IPS DF 4.7 (cell line): ENCODE data around the gene GRIN2A.

ENCODE experiments used
- DNase-seq: peaks from one replicate; pipeline ENCODE4 v3.0.0-alpha.2; 2013; ENCODE audit warnings: low spot score; ENCODE audit errors: extremely low read depth

GRIN2A gene

GRCh38 chr16:9969580-9969979 lies 212.6 kb downstream of the GRIN2A start:
- DNase-seq, result no peak

GRCh38 chr16:9966569-9967157 lies 215.6 kb downstream of the GRIN2A start:
- no peak for DNase-seq

- no peak for DNase-seq
Observed at GRCh38 chr16:9965079-9965478, 217.1 kb downstream of the GRIN2A start.

- no peak for DNase-seq
Observed at GRCh38 chr16:9964426-9964825, 217.8 kb downstream of the GRIN2A start.

GRCh38 chr16:9957433-9957832 lies 224.8 kb downstream of the GRIN2A start:
- no peak for DNase-seq

GRCh38 chr16:9957002-9957401 lies 225.2 kb downstream of the GRIN2A start:
- DNase-seq, result no peak

- DNase-seq, result no peak
Observed at GRCh38 chr16:9955677-9956076, 226.6 kb downstream of the GRIN2A start.

- no peak for DNase-seq
Observed at GRCh38 chr16:9953908-9954570, 228.2 kb downstream of the GRIN2A start.

GRCh38 chr16:9950658-9951057 lies 231.6 kb downstream of the GRIN2A start:
- DNase-seq, result no peak

GRCh38 chr16:9949396-9949795 lies 232.8 kb downstream of the GRIN2A start:
- DNase-seq, result no peak

- DNase-seq, result no peak
Observed at GRCh38 chr16:9948933-9949332, 233.3 kb downstream of the GRIN2A start.

- peak; percentile 11 for DNase-seq
Observed at GRCh38 chr16:9946022-9946720, 236.1 kb downstream of the GRIN2A start.

- DNase-seq, result no peak
Observed at GRCh38 chr16:9943121-9943520, 239.1 kb downstream of the GRIN2A start.

- DNase-seq, result no peak
Observed at GRCh38 chr16:9941245-9941644, 241.0 kb downstream of the GRIN2A start.

GRCh38 chr16:9934723-9935508 lies 247.3 kb downstream of the GRIN2A start:
- DNase-seq, result no peak

GRCh38 chr16:9932919-9933653 lies 249.1 kb downstream of the GRIN2A start:
- no peak for DNase-seq

- no peak for DNase-seq
Observed at GRCh38 chr16:9932000-9932399, 250.2 kb downstream of the GRIN2A start.

GRCh38 chr16:9929836-9930235 lies 252.4 kb downstream of the GRIN2A start:
- no peak for DNase-seq

GRCh38 chr16:9929313-9929712 lies 252.9 kb downstream of the GRIN2A start:
- DNase-seq, result no peak

GRCh38 chr16:9922441-9922840 lies 259.8 kb downstream of the GRIN2A start:
- no peak for DNase-seq

GRCh38 chr16:9921997-9922396 lies 260.2 kb downstream of the GRIN2A start:
- no peak for DNase-seq
